PC-9 (cell line): ENCODE results near the gene SEMA4B.

ENCODE experiments used
- CTCF ChIP-seq: fragments of 200-600 bp; sonication (generic); conservative IDR thresholded peaks from 2 replicates; pipeline ENCODE4 v1.6.1; 2017; ENCODE audit warnings: mixed run types, antibody characterized with exemption, mild to moderate bottlenecking, moderate library complexity
- EZH2 ChIP-seq: fragments of 200-600 bp; sonication (generic); IDR thresholded peaks from 2 replicates; pipeline ENCODE4 v1.8.0; 2017; ENCODE audit warnings: antibody characterized with exemption, low read depth

GRCh38 chr15:90191794-90192509 lies 9.2 kb upstream of the SEMA4B start:
- TF ChIP-seq CTCF (no peak), EZH2 (no peak)
